Measurements from ENCODE around the gene TCF12. TPM values are rescaled to one million over a fixed set of nuclear protein-coding genes. Genes with fewer than 3 reads are reported as not detected.

TCF12 gene
- polyA plus RNA-seq, 1 donor: 69.4 TPM

DNA sequence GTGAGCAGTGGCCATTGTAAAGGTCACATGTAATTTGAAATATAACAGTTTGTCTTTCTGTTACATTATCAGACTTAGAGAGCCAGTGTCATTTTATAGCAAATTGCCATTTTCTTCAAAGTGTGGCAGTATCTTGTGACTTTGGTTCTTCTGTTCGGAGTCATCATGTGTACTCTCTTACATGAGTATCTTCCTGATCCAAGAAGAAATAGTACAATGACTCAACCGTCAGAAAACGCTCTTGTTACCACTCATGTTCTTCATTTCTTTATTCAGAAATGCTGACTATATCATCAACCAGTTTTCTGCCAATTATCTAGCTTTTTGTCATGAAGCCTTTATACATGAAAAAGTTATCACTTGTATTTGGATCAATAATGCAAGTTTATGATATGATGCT lies 364.2 kb downstream of the TCF12 start:
- no peak for DNase-seq
- no peaks in the 10 kb centered on the region for H3K9me3 ChIP-seq (ENCODE audit: control insufficient read depth, low read depth, low read length)
- H3K36me3 ChIP-seq (ENCODE audit: control insufficient read depth, insufficient read depth, low read length): peaks cover 58% of the 10 kb centered on the region
- WGBS (ENCODE audit: insufficient coverage, low lambda C conversion rate): 80% methylated on average over 3 of the region's 3 CpGs
- H3K27ac ChIP-seq (ENCODE audit: low read length): no peak overlapping the region
- no peaks in the 10 kb centered on the region for H3K27me3 ChIP-seq (ENCODE audit: control insufficient read depth, insufficient read depth, low read length)
- H3K4me1 ChIP-seq (ENCODE audit: control insufficient read depth, insufficient read depth, low read length): no peaks in the 10 kb centered on the region
- no peak overlapping the region for H3K4me3 ChIP-seq (ENCODE audit: low read length)

DNA sequence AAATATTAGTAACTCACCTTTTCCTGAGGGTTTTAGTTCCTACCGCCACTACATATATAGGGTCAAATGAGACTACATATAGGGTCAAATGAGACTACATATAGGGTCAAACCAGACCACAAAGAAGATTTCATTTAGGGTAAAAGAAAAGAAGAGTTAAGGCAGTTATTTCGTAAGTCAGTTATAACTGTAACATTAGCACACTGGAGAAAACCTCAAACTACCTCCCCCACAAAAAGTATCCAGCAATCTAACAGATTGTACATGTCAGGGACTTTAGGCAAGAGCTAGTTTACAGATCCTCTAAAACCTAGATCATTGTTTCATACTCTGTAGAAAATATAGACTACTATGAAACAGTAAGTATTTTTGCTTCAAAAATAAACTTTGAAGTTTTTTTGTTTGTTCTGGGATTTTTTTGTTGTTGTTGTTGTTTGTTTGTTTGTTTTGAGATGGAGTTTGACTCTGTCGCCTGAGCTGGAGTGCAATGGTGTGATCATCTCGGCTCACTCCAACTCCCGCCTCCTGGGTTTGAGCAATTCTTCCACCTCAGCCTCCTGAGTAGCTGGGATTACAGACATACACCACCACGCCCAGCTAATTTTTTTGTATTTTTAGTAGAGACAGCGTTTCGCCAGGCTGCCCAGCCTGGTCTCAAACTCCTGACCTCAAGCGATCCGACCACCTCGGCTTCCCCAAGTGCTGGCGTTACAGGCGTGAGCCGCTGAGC lies 365.5 kb downstream of the TCF12 start:
- 80% methylated on average over 1 of the region's 14 CpGs for WGBS (ENCODE audit: insufficient coverage, low lambda C conversion rate)
- H3K9me3 ChIP-seq (ENCODE audit: control insufficient read depth, low read depth, low read length): no peaks in the 10 kb centered on the region
- no peak overlapping the region for H3K4me3 ChIP-seq (ENCODE audit: low read length)
- H3K27me3 ChIP-seq (ENCODE audit: control insufficient read depth, insufficient read depth, low read length): no peaks in the 10 kb centered on the region
- H3K27ac ChIP-seq (ENCODE audit: low read length): no peak overlapping the region
- peaks cover 54% of the 10 kb centered on the region for H3K36me3 ChIP-seq (ENCODE audit: control insufficient read depth, insufficient read depth, low read length)
- no peak for DNase-seq
- H3K4me1 ChIP-seq (ENCODE audit: control insufficient read depth, insufficient read depth, low read length): no peaks in the 10 kb centered on the region

DNA sequence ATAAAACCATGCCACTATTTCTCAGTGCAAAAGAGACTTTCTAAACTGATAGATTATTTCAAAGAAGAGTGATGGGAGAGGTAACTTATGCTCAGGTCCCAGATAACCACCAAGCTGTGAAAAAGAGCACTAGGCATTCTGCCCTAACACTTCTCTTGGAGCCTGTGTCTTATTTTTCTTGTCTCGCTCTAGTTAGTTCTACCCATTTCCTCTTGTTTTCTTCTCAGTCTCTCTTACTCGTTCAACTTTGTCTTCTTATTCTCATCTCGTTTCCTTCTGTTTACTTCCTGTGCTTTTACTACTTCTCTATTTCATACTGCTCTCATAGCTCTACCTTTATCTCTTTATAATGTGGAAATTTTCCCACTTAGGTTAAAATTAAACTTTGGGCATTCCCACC lies 366.1 kb downstream of the TCF12 start:
- no peaks in the 10 kb centered on the region for H3K9me3 ChIP-seq (ENCODE audit: control insufficient read depth, low read depth, low read length)
- H3K27ac ChIP-seq (ENCODE audit: low read length): no peak overlapping the region
- H3K4me3 ChIP-seq (ENCODE audit: low read length): no peak overlapping the region
- H3K4me1 ChIP-seq (ENCODE audit: control insufficient read depth, insufficient read depth, low read length): no peaks in the 10 kb centered on the region
- DNase-seq: no peak
- H3K36me3 ChIP-seq (ENCODE audit: control insufficient read depth, insufficient read depth, low read length): peaks cover 53% of the 10 kb centered on the region
- H3K27me3 ChIP-seq (ENCODE audit: control insufficient read depth, insufficient read depth, low read length): no peaks in the 10 kb centered on the region
- 88% methylated on average over 3 of the region's 3 CpGs for WGBS (ENCODE audit: insufficient coverage, low lambda C conversion rate)

DNA sequence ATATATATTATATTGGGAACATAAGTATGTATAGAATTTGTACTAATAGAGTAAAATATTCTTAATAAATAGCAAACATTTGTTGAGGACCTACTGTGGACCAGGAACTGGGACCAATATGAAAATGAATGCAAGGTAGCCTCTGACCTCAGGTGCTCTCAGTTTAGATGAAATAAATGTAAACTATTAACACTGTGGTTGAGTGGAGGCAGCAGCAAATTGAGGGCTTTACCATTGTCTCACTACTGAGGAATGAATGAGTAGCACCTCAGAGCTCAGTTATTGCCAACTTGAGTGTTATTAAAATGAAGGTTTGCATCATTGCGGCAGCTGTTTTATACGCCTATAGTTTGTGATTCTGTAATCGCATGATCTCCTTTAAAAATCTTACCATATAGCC lies 366.9 kb downstream of the TCF12 start:
- H3K9me3 ChIP-seq (ENCODE audit: control insufficient read depth, low read depth, low read length): no peaks in the 10 kb centered on the region
- H3K4me3 ChIP-seq (ENCODE audit: low read length): no peak overlapping the region
- 100% methylated on average over 2 of the region's 3 CpGs for WGBS (ENCODE audit: insufficient coverage, low lambda C conversion rate)
- peaks cover 58% of the 10 kb centered on the region for H3K36me3 ChIP-seq (ENCODE audit: control insufficient read depth, insufficient read depth, low read length)
- no peak for DNase-seq
- H3K27ac ChIP-seq (ENCODE audit: low read length): no peak overlapping the region
- no peaks in the 10 kb centered on the region for H3K4me1 ChIP-seq (ENCODE audit: control insufficient read depth, insufficient read depth, low read length)
- H3K27me3 ChIP-seq (ENCODE audit: control insufficient read depth, insufficient read depth, low read length): no peaks in the 10 kb centered on the region

DNA sequence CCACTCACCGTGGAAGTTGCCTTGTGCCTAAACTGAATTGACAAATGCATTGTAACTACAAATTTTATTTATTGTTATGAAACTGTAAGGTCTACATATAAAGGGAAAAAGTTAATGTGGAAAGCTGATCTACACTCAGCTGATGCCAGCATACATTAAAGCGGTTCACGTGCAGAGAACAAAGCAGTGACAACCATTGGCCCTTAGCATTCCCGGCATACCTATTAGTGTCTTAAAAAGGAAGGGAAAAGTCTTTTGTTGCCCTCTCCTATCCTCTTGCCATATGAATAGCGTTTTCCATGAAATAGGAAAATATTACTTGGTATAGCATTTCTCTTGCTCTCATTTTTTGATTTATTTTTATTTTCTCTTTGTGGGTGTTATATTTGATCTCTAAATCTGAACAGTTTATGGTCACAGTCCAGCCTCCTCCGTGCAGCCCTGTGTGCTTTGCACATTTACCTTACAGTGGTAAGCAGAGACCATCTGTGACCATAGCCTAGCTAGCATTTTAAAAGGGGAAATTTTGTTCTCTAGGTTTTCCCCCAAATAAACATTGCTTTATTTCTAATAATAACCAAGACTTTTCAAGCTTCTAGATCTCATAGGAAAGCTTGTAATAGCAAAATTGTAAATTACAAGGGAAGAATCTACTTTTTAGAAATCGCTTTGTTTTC lies 368.1 kb downstream of the TCF12 start:
- WGBS (ENCODE audit: insufficient coverage, low lambda C conversion rate): 100% methylated on average over 2 of the region's 7 CpGs
- Histone ChIP-seq H3K4me3 (ENCODE audit: low read length) (no peak overlapping the region), H3K27ac (ENCODE audit: low read length) (no peak overlapping the region), H3K27me3 (ENCODE audit: control insufficient read depth, insufficient read depth, low read length) (no peaks in the 10 kb centered on the region), H3K36me3 (ENCODE audit: control insufficient read depth, insufficient read depth, low read length) (peaks cover 60% of the 10 kb centered on the region), H3K4me1 (ENCODE audit: control insufficient read depth, insufficient read depth, low read length) (no peaks in the 10 kb centered on the region), H3K9me3 (ENCODE audit: control insufficient read depth, low read depth, low read length) (no peaks in the 10 kb centered on the region)
- DNase-seq: no peak

DNA sequence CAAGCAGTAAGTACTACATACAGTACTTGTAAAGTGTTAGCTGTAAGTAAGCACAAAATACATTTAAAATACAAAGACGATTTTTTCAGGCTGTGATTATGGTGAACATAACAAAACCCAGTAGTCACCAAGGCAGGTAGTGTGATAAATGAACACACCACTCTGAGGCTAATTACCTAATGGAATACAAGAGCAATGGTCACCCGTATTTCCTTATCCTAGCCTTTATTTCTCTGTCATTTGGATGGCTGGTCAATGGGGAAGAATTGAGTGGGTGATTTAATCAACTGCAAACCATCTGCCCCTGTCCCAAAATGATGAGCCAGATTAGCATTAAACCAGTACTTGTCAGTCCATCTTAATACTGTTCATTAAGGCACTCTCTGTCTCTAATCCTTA lies 368.7 kb downstream of the TCF12 start:
- WGBS (ENCODE audit: insufficient coverage, low lambda C conversion rate): no CpG with 5 or more reads among the region's 2 CpGs

DNA sequence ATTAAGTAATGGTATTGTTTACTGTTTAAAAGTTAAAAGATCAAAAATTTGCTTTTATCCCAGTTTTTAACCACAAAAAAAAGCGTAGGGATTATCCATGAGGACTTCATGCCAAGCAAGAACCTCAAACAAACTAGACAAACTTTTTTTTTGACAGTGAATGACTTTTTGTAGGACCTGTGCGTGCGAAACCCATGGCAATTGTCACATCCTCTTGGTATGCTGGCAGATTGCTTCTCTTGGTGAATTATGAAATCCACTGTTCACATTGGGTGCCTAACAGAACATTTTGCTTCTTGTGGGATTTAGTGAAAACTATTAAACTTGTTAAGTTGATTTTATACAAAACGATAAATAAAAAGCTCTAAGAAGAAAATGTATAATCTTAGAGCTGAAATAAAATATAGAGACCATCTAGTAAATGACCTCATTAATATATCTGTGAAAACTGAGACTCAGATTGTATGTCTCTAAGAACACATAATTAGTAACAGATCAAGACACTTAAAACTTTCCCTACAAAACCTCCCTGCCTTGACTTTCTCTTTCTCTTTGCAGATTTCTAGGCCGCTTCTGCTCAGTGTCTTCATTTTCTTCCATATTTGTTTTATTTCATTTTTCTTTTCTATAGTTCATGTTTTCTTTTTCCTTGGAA lies 370.6 kb downstream of the TCF12 start:
- Histone ChIP-seq H3K4me3 (ENCODE audit: low read length) (no peak overlapping the region), H3K4me1 (ENCODE audit: control insufficient read depth, insufficient read depth, low read length) (no peaks in the 10 kb centered on the region), H3K27ac (ENCODE audit: low read length) (no peak overlapping the region), H3K9me3 (ENCODE audit: control insufficient read depth, low read depth, low read length) (no peaks in the 10 kb centered on the region), H3K27me3 (ENCODE audit: control insufficient read depth, insufficient read depth, low read length) (no peaks in the 10 kb centered on the region), H3K36me3 (ENCODE audit: control insufficient read depth, insufficient read depth, low read length) (peaks cover 43% of the 10 kb centered on the region)
- WGBS (ENCODE audit: insufficient coverage, low lambda C conversion rate): 95% methylated on average over 5 of the region's 5 CpGs
- no peak for DNase-seq

More for the DNA sequence above, 368.7 kb downstream of the TCF12 start:
- no peak overlapping the region for H3K4me3 ChIP-seq (ENCODE audit: low read length)
- no peaks in the 10 kb centered on the region for H3K27me3 ChIP-seq (ENCODE audit: control insufficient read depth, insufficient read depth, low read length)
- H3K4me1 ChIP-seq (ENCODE audit: control insufficient read depth, insufficient read depth, low read length): no peaks in the 10 kb centered on the region
- H3K27ac ChIP-seq (ENCODE audit: low read length): no peak overlapping the region
- H3K36me3 ChIP-seq (ENCODE audit: control insufficient read depth, insufficient read depth, low read length): peaks cover 59% of the 10 kb centered on the region
- no peak for DNase-seq
- no peaks in the 10 kb centered on the region for H3K9me3 ChIP-seq (ENCODE audit: control insufficient read depth, low read depth, low read length)

DNA sequence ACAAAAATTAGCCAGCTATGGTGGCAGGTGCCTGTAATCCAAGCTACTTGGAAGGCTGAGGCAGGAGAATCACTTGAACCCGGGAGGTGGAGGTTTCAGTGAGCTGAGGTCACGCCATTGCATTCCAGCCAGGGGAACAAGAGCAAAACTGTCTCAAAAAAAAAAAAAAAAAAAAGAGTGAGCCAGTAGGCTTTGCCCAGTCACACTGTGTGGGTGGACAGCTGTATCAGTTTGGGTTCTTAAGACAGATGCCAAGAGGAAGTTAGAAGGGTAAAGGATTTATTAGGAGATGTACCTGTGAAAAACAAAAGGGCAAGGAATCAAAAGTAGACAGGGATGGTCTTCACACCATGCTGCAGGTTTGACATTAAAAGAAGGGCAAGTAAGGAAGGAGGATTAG lies 371.7 kb downstream of the TCF12 start:
- 100% methylated on average over 1 of the region's 2 CpGs for WGBS (ENCODE audit: insufficient coverage, low lambda C conversion rate)
- Histone ChIP-seq H3K36me3 (ENCODE audit: control insufficient read depth, insufficient read depth, low read length) (peaks cover 37% of the 10 kb centered on the region), H3K27ac (ENCODE audit: low read length) (no peak overlapping the region), H3K4me3 (ENCODE audit: low read length) (no peak overlapping the region), H3K27me3 (ENCODE audit: control insufficient read depth, insufficient read depth, low read length) (no peaks in the 10 kb centered on the region), H3K4me1 (ENCODE audit: control insufficient read depth, insufficient read depth, low read length) (no peaks in the 10 kb centered on the region), H3K9me3 (ENCODE audit: control insufficient read depth, low read depth, low read length) (no peaks in the 10 kb centered on the region)
- no peak for DNase-seq

DNA sequence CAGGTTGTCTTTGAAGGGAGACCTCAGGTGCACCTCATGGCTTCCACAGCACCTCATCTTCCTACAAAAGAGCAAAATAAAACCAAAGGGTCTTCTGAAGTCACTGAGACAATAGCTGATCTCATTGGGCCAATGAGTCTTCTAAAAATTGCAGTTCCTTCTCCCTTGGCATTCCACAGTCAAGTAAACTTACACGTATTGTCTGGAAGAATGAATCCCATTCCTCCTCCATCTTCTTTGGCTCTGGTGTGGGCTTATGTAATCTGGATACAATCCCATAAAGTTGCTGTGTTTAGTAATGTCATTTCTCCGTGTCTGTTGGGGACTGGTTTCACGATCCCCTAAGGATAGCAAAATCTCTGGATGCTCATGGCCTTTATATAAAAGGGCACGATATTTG lies 372.4 kb downstream of the TCF12 start:
- WGBS (ENCODE audit: insufficient coverage, low lambda C conversion rate): 80% methylated on average over 1 of the region's 4 CpGs
- Histone ChIP-seq H3K27ac (ENCODE audit: low read length) (no peak overlapping the region), H3K4me1 (ENCODE audit: control insufficient read depth, insufficient read depth, low read length) (no peaks in the 10 kb centered on the region), H3K4me3 (ENCODE audit: low read length) (no peak overlapping the region), H3K9me3 (ENCODE audit: control insufficient read depth, low read depth, low read length) (no peaks in the 10 kb centered on the region), H3K27me3 (ENCODE audit: control insufficient read depth, insufficient read depth, low read length) (no peaks in the 10 kb centered on the region), H3K36me3 (ENCODE audit: control insufficient read depth, insufficient read depth, low read length) (peaks cover 31% of the 10 kb centered on the region)
- DNase-seq: no peak

DNA sequence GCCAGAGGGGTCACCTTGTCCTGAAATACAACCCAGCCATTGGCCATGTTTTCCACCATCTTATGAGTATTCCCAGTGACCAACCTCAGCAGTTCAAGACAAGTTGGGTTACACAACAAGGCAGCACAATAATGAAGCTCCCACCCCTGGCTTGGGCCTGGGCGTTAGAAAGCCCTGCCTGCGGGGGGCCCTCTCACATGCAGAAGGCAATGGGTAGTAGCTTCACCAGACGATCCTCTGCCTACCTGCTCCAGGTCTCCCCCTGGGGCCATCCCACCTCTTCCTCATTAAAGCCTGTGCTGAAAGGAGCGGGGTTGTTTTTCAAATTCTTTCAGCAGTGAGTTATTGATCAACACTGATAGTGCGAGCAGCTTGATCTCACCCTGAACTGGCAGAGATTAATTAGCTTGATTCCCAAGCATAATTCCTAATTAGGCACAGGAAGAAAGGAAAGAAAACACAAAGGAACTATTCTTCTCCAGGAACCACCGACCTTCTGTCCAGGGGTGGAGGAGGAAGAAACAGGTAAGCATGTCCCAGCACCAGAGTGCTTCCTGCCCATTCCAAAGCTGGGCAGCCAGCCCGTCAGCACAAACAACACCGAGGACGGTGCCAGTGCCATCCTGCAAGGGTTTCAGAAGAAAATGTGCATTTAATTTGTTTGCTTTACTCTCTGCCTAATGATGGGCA lies 378.2 kb downstream of the TCF12 start:
- Histone ChIP-seq H3K9me3 (ENCODE audit: control insufficient read depth, low read depth, low read length) (no peaks in the 10 kb centered on the region), H3K4me3 (ENCODE audit: low read length) (no peak overlapping the region), H3K36me3 (ENCODE audit: control insufficient read depth, insufficient read depth, low read length) (no peaks in the 10 kb centered on the region), H3K4me1 (ENCODE audit: control insufficient read depth, insufficient read depth, low read length) (peaks cover 3% of the 10 kb centered on the region), H3K27me3 (ENCODE audit: control insufficient read depth, insufficient read depth, low read length) (no peaks in the 10 kb centered on the region), H3K27ac (ENCODE audit: low read length) (no peak overlapping the region)
- DNase-seq: no peak
- 40% methylated on average over 1 of the region's 9 CpGs for WGBS (ENCODE audit: insufficient coverage, low lambda C conversion rate)

Data from large intestine (tissue), 3 donors.